Stimulated activated effector memory CD8-positive, alpha-beta T cell treated with anti-CD3 and anti-CD28 coated beads, Interleukin-12 subunit alpha, Interleukin-12 subunit beta, amount 100 ng/mL, for 72 hours (primary cell): Measurements from ENCODE around the gene AFTPH.

Experiments used
- ATAC-seq: fragments of 150-1000 bp; cut with Tn5 transposase; 2 replicates; pipeline ENCODE4 v1.10.0; 2021
- DNase-seq, 2 donors: peaks; one replicate each; pipeline ENCODE4 v3.0.0; 2021 to 2022; ENCODE audit warnings: low spot score in 2 of 2
- H3K27ac Mint-ChIP-seq: one replicate; pipeline ENCODE4 v1.8.0; 2022; ENCODE audit warnings: mild to moderate bottlenecking, mixed read lengths
- H3K36me3 Mint-ChIP-seq: one replicate; pipeline ENCODE4 v1.8.0; 2022; ENCODE audit warnings: mild to moderate bottlenecking, mixed read lengths
- H3K4me1 Mint-ChIP-seq: one replicate; pipeline ENCODE4 v1.8.0; 2022; ENCODE audit warnings: mixed read lengths
- H3K4me3 Mint-ChIP-seq: one replicate; pipeline ENCODE4 v1.8.0; 2022; ENCODE audit warnings: mild to moderate bottlenecking, mixed read lengths
- H3K9me3 Mint-ChIP-seq: one replicate; pipeline ENCODE4 v1.8.0; 2022; ENCODE audit warnings: mixed read lengths

AFTPH gene

DNA sequence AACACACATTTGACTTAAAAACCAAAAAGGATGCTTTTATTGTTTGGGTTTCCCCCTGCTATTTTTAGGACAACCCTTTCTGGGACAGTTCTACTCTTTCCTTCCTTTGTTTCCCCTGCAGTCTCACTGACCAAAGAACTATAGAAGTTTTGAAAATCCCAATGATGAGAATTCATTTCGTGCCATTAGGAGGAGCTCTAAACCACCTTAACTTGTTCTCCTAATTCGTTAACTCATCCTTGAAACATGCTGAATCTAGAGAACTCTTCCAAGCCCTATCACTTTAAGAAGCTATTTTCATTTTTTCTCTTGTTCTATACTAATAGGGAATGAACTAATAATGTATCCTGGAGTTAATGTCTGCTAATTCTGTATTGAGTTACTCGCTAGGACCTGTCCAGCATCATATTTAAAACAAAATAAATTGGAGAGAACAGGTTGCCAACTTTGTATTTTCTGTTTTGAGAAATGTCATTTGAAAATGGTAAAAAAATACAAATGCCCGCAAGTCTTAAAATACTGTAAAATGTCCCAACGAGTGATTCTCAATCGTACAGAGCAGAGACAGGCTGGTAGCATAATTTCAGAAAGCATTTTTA, 62.9 kb downstream of the AFTPH start:
- Mint-ChIP-seq H3K9me3 (no peaks in the 10 kb centered on the region), H3K4me3 (no peak overlapping the region), H3K27ac (no peak overlapping the region), H3K4me1 (peaks cover 13% of the 10 kb centered on the region), H3K36me3 (peaks cover 99% of the 10 kb centered on the region)
- ATAC-seq (no peak), DNase-seq (no peak)

DNA sequence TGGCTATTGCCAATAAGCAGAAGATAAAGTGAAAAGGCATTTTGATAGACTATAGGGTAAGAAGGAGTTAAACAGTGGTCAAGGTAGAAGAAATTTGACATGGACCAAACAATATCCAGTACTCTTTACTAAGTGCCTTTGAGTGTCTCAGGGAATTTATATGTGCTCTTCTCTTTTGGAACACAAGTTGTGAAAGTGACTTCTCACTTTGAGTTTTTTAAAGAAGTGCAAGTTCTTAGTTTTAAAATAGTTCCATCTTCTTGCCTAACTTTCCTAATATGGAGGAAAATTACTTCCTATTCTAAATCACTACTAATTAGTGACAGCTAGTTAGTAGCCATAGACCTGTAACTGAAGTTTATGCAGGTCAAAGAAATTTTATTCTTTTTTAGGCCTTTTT, 63.4 kb downstream of the AFTPH start:
- H3K36me3 Mint-ChIP-seq, result peaks cover 99% of the 10 kb centered on the region
- DNase-seq (no peak), ATAC-seq (no peak)

DNA sequence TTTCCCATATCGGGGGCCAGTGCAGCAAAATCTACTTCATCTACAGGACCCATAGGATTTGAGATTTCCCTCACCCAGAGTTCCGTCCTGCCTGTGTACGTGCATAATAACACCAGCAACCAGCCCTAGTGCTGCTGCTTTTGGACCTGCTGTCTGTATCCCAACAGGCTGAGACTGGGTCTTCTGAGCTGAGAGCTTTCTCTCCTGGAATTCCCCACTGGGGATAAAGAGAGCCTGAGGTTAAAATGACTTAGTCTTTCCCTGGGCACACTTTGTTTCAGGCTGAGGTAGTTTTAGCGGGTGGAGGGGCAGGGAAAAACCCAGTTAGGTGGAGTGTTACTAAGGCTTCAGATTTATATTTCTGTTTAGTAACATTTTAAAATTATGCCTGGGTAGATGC, 67.1 kb downstream of the AFTPH start:
- Mint-ChIP-seq H3K36me3 (peaks cover 90% of the 10 kb centered on the region), H3K4me1 (peaks cover 21% of the 10 kb centered on the region), H3K27ac (no peak overlapping the region), H3K9me3 (no peaks in the 10 kb centered on the region), H3K4me3 (no peak overlapping the region)
- ATAC-seq (no peak), DNase-seq (no peak)

More for the DNA sequence above, 63.4 kb downstream of the AFTPH start:
- Mint-ChIP-seq H3K4me3 (no peak overlapping the region), H3K9me3 (no peaks in the 10 kb centered on the region), H3K4me1 (peaks cover 13% of the 10 kb centered on the region), H3K27ac (no peak overlapping the region)

DNA sequence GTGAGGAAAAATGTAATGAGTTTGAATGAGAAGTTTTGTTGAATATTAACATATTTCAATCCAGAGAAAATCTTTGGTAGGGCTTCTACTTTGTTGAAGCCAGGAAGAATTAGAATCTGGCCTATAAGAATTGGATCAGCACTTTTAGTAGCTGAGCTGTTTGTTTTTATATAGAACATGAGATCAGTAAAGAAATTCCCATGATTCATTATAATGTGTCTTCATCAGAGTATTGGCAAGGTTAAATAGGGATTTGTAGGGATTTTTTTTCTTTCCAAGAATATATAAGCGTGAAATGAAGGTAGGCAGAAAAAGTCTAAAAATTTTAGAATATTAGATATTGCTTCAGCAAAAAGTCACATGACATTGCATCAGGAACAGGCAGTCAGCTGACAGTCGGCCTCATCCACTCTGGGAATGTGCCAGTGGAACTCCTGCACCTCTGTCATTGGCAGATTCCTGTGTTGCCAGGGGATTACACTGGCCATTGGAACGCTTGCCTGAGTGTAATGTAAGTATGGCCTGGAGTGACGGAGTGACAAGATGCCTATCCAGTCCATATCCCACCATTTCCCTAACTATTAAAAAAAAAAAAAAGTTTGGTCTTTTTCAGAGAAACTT, 69.0 kb downstream of the AFTPH start:
- Mint-ChIP-seq H3K4me1 (peaks cover 13% of the 10 kb centered on the region), H3K4me3 (no peak overlapping the region), H3K36me3 (peaks cover 71% of the 10 kb centered on the region), H3K27ac (no peak overlapping the region), H3K9me3 (no peaks in the 10 kb centered on the region)
- DNase-seq (no peak), ATAC-seq (no peak)

DNA sequence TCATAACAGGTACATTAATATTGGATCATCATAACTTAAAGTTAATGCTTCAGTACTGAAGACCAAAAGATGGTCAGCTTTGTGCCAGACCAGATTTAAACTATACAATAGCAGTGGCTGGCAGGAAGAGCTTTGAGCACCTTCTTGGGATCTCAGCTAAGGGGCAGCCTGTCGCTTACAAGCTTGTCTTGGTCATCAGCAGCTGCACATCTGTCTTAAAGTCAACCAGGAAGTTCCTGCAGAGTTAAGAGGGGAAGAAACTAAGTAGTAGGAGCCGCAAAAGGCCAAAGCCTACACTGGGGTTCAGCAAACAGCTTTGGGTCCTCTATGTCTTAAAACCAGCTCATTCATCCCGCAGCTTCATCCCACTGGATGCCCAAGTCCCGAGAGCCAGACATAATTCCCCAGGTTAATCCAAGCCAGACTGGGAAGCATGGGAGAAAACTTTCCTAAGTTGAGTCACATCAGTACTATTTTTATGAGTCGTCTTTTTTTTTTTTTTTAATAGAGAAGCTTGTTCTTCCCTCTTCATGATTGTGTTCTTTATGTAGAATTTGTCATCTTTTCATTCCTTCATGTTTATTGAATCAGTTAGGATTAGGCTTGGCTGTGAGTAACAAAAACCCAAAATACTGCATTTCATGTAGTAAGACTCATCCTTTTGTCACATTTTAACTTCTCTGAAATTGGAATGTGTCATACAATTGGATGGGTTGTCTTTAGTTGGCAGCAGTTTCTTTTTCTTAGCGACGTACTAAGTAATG, 70.3 kb downstream of the AFTPH start:
- no peak overlapping the region for H3K4me3 Mint-ChIP-seq

DNA sequence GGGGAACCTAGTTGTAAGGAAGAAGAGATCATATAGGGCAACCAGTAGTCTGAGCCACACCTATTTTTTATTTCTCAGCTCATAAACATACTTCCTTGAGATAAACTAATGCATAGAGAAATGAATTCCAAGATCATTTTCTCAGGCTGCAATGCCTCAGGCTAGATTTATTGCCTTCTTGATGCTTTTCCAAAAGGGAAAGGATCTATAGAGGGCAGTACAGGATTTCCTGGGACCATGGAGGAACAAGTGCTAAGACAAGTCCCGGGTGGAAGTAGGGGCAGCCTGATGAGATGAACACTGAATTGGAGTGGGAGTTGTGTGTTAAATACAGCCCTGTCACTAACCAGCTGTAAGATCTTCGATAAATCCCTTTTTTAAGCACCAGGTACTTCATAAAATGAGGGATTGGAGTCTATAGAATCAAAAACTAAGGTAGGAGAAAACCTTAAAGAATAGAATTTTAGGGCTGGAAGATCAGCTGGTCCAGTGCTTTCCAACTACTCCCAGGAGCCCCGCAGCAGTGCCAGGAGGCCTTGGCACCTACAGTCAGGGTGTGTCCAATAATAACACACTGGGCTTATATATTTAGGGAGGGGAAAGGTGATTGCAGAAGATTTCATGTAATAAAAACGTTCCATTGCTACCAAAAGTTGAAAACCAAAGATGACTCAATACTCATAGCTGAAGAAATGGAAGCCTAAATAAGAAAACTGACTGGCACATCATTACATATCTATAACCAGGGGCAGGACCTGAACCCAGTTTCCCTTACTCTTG, 71.5 kb downstream of the AFTPH start:
- H3K9me3 Mint-ChIP-seq, result no peaks in the 10 kb centered on the region
- no peak for DNase-seq
- no peak overlapping the region for H3K4me3 Mint-ChIP-seq
- H3K36me3 Mint-ChIP-seq, result peaks cover 46% of the 10 kb centered on the region
- H3K4me1 Mint-ChIP-seq, result peaks cover 26% of the 10 kb centered on the region
- no peak overlapping the region for H3K27ac Mint-ChIP-seq
- no peak for ATAC-seq

More for the DNA sequence above, 70.3 kb downstream of the AFTPH start:
- H3K4me1 Mint-ChIP-seq, result peaks cover 21% of the 10 kb centered on the region
- H3K27ac Mint-ChIP-seq, result peak overlapping the region; percentile 63
- H3K36me3 Mint-ChIP-seq, result peaks cover 58% of the 10 kb centered on the region
- peak; percentile 65 for ATAC-seq
- DNase-seq, result no peak
- no peaks in the 10 kb centered on the region for H3K9me3 Mint-ChIP-seq

DNA sequence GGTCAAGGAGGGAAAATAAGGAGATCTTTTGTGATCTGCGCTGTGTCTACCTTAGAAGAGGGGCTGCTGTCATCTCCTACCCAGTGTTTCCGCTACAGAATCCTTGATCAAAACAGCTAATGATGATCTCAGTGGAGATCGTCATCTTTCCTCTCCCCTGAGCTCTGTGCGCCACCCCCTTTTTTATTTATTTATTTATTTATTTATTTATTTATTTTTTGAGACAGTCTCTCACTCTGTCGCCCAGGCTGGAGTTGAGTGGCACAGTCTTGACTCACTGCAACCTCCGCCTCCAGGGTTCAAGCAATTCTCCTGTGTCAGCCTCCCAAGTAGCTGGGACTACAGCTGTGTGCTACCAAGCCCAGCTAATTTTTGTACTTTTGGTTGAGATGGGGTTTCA, 74.1 kb downstream of the AFTPH start:
- DNase-seq (no peak), ATAC-seq (no peak)
- peaks cover 20% of the 10 kb centered on the region for H3K36me3 Mint-ChIP-seq
- no peaks in the 10 kb centered on the region for H3K9me3 Mint-ChIP-seq
- H3K27ac Mint-ChIP-seq, result no peak overlapping the region
- H3K4me3 Mint-ChIP-seq, result no peak overlapping the region
- peaks cover 21% of the 10 kb centered on the region for H3K4me1 Mint-ChIP-seq

DNA sequence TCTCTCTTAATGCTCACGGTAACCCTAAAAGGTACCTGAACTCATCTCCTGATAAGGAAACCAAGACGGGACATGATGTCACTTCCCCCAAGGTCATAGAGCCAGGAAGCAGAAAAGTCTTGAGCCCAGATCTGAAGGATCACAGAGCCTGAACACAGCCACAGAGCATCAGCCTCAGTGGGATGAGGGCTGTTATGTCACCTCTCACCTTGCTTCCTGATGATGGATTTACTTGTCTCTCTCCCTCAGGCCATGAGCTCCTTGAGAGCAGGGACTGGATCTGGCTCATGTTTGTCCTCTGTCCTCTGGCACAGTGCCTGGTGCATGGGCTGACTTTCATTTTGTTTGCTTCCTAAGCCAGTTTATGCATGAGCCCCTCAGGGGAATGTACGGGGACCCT, 75.3 kb downstream of the AFTPH start:
- DNase-seq, result no peak
- Mint-ChIP-seq H3K36me3 (peaks cover 7% of the 10 kb centered on the region), H3K27ac (peak overlapping the region; percentile 61), H3K9me3 (peaks cover 6% of the 10 kb centered on the region), H3K4me1 (peaks cover 18% of the 10 kb centered on the region), H3K4me3 (no peak overlapping the region)
- no peak for ATAC-seq

DNA sequence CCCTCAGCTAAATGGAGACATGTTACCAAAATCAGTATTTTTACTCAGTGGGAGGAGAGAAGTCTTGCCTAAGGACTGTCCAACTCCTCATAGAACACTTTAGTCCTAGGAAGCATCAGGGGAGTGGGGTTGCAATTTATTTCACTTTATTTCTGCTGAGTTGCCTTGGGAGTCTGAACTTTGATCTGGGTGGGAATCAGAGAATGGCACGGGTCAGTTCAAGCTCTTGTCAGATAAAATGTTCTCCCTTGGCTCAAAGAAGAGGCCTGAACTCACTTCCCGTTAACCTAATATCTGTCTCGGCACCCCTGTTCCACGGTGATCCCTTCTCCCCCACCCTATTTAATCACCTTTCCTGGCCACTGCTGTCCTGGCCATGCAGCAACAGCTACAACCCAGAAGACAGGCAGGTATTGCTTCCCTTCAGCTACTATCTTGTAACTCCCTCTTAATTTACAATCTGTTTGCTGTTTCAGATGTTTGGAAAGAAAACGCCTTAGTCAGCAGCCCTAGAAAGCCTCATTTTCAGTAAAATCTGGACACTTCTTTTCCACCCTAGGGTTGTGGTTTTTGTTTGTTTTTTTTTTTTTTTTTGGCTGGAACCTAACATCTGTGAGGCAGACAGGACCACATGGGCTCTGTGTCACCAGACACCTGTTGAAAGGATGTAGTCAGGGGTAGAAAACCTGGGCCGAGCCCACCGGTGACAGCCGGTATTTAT, 77.1 kb downstream of the AFTPH start:
- DNase-seq (no peak), ATAC-seq (no peak)
- Mint-ChIP-seq H3K9me3 (peaks cover 8% of the 10 kb centered on the region), H3K4me3 (no peak overlapping the region), H3K27ac (peak overlapping the region; percentile 24), H3K4me1 (peaks cover 17% of the 10 kb centered on the region), H3K36me3 (no peaks in the 10 kb centered on the region)

DNA sequence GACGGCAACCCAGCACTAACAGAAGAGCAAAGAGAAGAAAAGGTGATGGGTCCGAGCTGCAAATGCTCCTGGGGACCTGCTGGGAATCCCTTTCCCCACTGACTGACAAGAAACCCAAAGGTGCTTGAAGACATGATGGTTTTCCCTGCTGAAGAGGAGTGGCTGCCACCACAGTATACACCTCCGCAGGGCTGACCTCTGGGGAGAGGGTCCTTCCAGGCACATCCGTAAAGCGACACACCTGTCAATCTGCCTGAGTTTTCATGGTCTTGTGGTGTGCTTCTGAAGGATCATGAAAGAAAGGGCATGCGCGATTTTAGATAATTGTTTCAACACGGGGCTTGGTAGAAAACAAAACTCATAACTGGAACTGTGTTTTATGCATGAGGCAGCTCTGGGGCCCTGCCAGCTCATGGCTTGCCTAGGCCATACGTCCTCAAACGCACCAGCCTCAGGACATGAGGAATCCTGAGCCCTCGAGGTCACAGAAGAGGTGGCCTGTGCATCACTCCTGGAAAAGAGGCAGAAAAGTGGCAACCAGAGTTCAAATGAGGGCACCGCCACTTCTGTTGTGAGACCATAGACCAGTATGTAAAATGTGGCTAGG, 77.8 kb downstream of the AFTPH start:
- Mint-ChIP-seq H3K4me3 (no peak overlapping the region), H3K36me3 (peaks cover 2% of the 10 kb centered on the region), H3K9me3 (peaks cover 8% of the 10 kb centered on the region), H3K4me1 (peaks cover 24% of the 10 kb centered on the region), H3K27ac (peak overlapping the region; percentile 24)
- ATAC-seq, result no peak
- no peak for DNase-seq

DNA sequence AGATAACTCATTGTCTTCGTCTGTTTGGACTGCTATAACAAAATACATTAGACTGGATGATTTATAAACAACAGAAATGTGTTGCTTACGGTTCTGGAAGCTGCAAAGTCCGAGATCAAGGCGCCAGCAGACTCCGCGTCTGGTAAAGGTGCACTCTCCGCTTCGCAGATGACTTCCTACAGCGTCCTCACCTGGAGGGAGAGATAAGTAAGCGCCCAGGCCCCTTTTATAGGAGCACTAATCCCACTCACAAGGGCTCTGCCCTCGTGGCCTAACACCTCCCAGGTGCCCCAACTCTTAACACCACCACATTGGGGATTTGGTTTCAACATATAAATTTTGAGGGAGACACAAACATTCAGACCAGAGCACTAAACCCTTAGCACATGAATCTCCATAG, 78.3 kb downstream of the AFTPH start:
- H3K27ac Mint-ChIP-seq, result no peak overlapping the region
- ATAC-seq (no peak), DNase-seq (no peak)
- H3K4me1 Mint-ChIP-seq, result peaks cover 30% of the 10 kb centered on the region
- peaks cover 8% of the 10 kb centered on the region for H3K9me3 Mint-ChIP-seq
- H3K4me3 Mint-ChIP-seq, result no peak overlapping the region
- H3K36me3 Mint-ChIP-seq, result peaks cover 4% of the 10 kb centered on the region

DNA sequence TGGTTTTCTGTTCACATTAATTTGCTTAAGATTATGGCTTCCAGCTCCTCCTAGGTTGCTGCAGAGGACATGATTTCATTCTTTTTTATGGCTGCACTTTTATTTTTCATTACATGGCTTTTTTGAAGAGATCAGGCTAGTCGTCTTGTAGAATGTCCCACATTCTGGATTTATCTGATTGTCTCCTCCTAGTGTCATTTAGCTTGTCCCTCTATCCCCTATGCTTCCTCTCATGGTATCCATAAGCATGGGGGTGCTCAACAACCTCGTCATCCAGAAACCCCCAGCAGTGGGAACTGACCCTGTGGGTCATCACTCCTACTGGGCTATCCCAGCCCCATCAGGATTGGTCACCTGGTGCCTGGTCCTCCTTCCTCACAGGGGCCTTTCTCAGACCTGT, 80.0 kb downstream of the AFTPH start:
- no peak overlapping the region for H3K27ac Mint-ChIP-seq
- ATAC-seq, result no peak
- H3K9me3 Mint-ChIP-seq, result peaks cover 8% of the 10 kb centered on the region
- H3K4me1 Mint-ChIP-seq, result peaks cover 38% of the 10 kb centered on the region
- H3K36me3 Mint-ChIP-seq, result peaks cover 4% of the 10 kb centered on the region
- no peak for DNase-seq
- no peak overlapping the region for H3K4me3 Mint-ChIP-seq

DNA sequence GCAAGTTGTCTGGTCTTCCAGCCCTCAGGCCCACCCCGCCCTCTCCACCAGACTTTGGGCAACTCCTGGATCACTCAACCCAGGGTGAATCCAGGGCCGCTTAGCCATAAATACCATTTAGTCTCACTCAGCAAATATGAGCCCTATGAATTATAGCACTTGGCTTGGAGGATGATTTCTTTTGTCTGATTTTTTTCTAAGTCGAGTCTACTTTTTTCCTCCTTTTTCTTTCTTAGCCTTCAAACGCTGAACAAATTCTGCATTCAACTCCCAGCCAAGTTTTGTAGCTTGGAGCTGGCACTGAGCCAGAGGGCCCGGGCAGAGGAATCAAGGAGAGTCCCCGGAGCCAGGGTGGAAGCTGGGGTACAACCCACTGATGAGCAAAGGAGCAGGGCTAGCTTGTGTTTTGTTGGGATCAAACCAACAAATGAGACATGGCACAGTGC, 80.9 kb downstream of the AFTPH start:
- ATAC-seq (no peak), DNase-seq (no peak)
- H3K27ac Mint-ChIP-seq, result no peak overlapping the region
- H3K4me1 Mint-ChIP-seq, result peaks cover 30% of the 10 kb centered on the region
- peaks cover 4% of the 10 kb centered on the region for H3K36me3 Mint-ChIP-seq
- H3K4me3 Mint-ChIP-seq, result no peak overlapping the region
- peaks cover 8% of the 10 kb centered on the region for H3K9me3 Mint-ChIP-seq

DNA sequence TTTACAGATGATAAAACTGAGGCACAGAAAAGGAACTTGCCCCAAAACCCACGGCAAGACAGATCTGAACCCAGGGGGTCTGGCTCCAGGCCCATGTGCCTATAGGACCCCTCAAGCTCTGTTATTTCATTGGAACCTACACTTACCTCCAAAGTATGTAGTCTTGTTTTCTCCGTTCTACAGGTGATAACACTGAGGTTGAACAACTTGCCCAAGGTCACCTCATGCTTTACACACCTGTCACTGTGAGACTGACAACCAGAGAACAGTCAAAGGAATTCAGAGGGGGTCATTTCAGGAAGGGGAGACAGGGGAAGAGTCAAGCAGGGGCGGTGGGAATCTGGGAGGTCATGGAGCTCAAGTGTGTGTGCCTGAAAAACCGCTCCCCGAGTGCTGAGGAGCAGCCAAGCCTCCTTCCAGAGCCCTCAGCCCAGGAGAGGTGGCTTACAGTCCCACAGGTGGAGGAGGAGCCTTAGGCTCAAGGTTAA, 81.9 kb downstream of the AFTPH start:
- no peak for ATAC-seq
- H3K9me3 Mint-ChIP-seq, result peaks cover 8% of the 10 kb centered on the region
- peaks cover 30% of the 10 kb centered on the region for H3K4me1 Mint-ChIP-seq
- peak overlapping the region; percentile 69 for H3K4me3 Mint-ChIP-seq
- peak overlapping the region; percentile 88 for H3K27ac Mint-ChIP-seq
- DNase-seq, result peak in 1 of 2 donors; percentile 35
- H3K36me3 Mint-ChIP-seq, result peaks cover 4% of the 10 kb centered on the region
